CD8-positive, alpha-beta memory T cell (primary cell): Measurements from ENCODE around the gene GNG4. TPM values are rescaled to one million over a fixed set of nuclear protein-coding genes. Genes with fewer than 3 reads are reported as not detected.
"Not testable (repeated sequence)": the region's sequence is repeated elsewhere in the genome, so short reads cannot be mapped to it uniquely, and the experiment has no call there.

Experiments used
- CTCF ChIA-PET: fragments of 350-600 bp; sonication (Branson Sonifier 250); formaldehyde crosslinking; loops from one replicate; lab custom pipeline; 2021; ENCODE audit warnings: antibody characterized with exemption; lab: Charles Lee
- POLR2A ChIA-PET: fragments of 350-600 bp; sonication (Branson Sonifier 250); formaldehyde crosslinking; loops from one replicate; lab custom pipeline; 2021; ENCODE audit warnings: antibody characterized with exemption; lab: Charles Lee
- DNase-seq, 5 donors: peaks; one replicate each; pipeline versions ENCODE4 v3.0.0 to v3.0.0-alpha.2; 2020 to 2022; ENCODE audit warnings: mixed read lengths in 1 of 5
- H3K27ac ChIP-seq: one replicate; pipeline ENCODE4 v1.7.0; 2013; ENCODE audit warnings: low read depth, mild to moderate bottlenecking, low read length, moderate library complexity
- H3K27me3 ChIP-seq: 2 replicates; pipeline ENCODE4 v1.7.0; 2013; ENCODE audit warnings: low read length, mild to moderate bottlenecking; ENCODE audit not compliant: insufficient read depth, poor library complexity, severe bottlenecking
- H3K36me3 ChIP-seq: 2 replicates; pipeline ENCODE4 v1.7.0; 2013; ENCODE audit warnings: mild to moderate bottlenecking, low read length, moderate library complexity; ENCODE audit not compliant: insufficient read depth
- H3K4me1 ChIP-seq: 2 replicates; pipeline ENCODE4 v1.7.0; 2013; ENCODE audit warnings: mild to moderate bottlenecking, low read length, moderate library complexity; ENCODE audit not compliant: insufficient read depth
- H3K4me3 ChIP-seq: 2 replicates; pipeline ENCODE4 v1.7.0; 2013; ENCODE audit warnings: mild to moderate bottlenecking, low read length
- H3K9me3 ChIP-seq: 2 replicates; pipeline ENCODE4 v1.7.0; 2013; ENCODE audit warnings: mild to moderate bottlenecking, low read length
- H3K27ac Mint-ChIP-seq, 8 donors: one replicate each; pipeline ENCODE4 v1.8.0; 2020 to 2021; ENCODE audit warnings: mixed read lengths in 8 of 8, mild to moderate bottlenecking in 6 of 8, inconsistent platforms in 3 of 8, moderate library complexity in 3 of 8
- H3K27me3 Mint-ChIP-seq, 2 donors: one replicate each; pipeline ENCODE4 v1.8.0; 2020 to 2021; ENCODE audit warnings: mixed read lengths in 2 of 2, mild to moderate bottlenecking in 1 of 2, moderate library complexity in 1 of 2
- H3K36me3 Mint-ChIP-seq, 3 donors: one replicate each; pipeline ENCODE4 v1.8.0; 2020 to 2021; ENCODE audit warnings: mixed read lengths in 3 of 3, inconsistent platforms in 1 of 3, mild to moderate bottlenecking in 1 of 3
- H3K4me1 Mint-ChIP-seq, 3 donors: one replicate each; pipeline ENCODE4 v1.8.0; 2020 to 2021; ENCODE audit warnings: mixed read lengths in 3 of 3, inconsistent platforms in 1 of 3, mild to moderate bottlenecking in 1 of 3
- H3K4me3 Mint-ChIP-seq, 7 donors: one replicate each; pipeline ENCODE4 v1.8.0; 2020 to 2021; ENCODE audit warnings: mixed read lengths in 7 of 7, mild to moderate bottlenecking in 6 of 7, moderate library complexity in 4 of 7, inconsistent platforms in 2 of 7
- H3K9me3 Mint-ChIP-seq, 5 donors: one replicate each; pipeline ENCODE4 v1.8.0; 2020 to 2022; ENCODE audit warnings: mixed read lengths in 5 of 5, mild to moderate bottlenecking in 3 of 5, moderate library complexity in 2 of 5, inconsistent platforms in 1 of 5
- polyA plus RNA-seq: library from polyadenylated mRNA; unstranded; fragments of 300-500 nt; fragmentation: Illumina TruSeq; gene quantifications from one replicate; pipeline ENCODE4 v1.2.3, GENCODE V29; 2021
- total RNA-seq, 2 experiments: library from RNA; stranded (reverse); gene quantifications; one replicate each; pipeline ENCODE4 v1.2.3, GENCODE V29; 2021

Gene GNG4
- total and polyA plus RNA-seq, 3 experiments from 2014 or later, result 5.2 to 5.6 TPM; not detected in 1

DNA sequence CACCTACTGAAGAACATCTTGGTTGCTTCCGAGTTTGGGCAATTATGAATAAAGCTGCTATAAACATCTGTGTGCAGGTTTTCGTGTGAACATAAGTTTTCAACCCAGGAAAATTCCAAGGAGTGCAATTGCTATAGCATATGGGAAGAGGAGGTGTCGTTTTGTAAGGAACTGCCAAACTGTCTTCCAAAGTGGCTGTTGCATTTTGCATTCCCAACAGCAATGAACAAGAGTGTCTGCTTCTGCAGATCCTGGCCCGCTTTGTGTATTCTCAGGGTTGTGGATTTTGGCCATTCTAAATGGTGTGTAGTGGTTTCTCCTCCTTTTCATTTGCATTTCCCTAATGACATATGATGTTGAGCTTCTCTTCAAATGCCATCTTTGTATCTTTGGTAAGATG is 23.8 kb downstream of the GNG4 start:
- H3K4me1 Mint-ChIP-seq, result peaks cover 0 to 3% (median 2%) of the 10 kb centered on the region in 3 donors
- Histone ChIP-seq H3K4me1 (no peaks in the 10 kb centered on the region), H3K36me3 (no peaks in the 10 kb centered on the region), H3K4me3 (no peak overlapping the region), H3K27ac (no peak overlapping the region), H3K9me3 (no peaks in the 10 kb centered on the region), H3K27me3 (no peaks in the 10 kb centered on the region)
- no peak overlapping the region for H3K27ac Mint-ChIP-seq
- no peak for DNase-seq
- peaks cover 2 to 17% of the 10 kb centered on the region in 2 donors for H3K27me3 Mint-ChIP-seq
- no peak overlapping the region for H3K4me3 Mint-ChIP-seq
- CTCF ChIA-PET, result no interaction called here
- H3K36me3 Mint-ChIP-seq, result peaks cover 0 to 4% (median 0%) of the 10 kb centered on the region in 3 donors
- H3K9me3 Mint-ChIP-seq, result no peaks in the 10 kb centered on the region
- POLR2A ChIA-PET, result no interaction called here

DNA sequence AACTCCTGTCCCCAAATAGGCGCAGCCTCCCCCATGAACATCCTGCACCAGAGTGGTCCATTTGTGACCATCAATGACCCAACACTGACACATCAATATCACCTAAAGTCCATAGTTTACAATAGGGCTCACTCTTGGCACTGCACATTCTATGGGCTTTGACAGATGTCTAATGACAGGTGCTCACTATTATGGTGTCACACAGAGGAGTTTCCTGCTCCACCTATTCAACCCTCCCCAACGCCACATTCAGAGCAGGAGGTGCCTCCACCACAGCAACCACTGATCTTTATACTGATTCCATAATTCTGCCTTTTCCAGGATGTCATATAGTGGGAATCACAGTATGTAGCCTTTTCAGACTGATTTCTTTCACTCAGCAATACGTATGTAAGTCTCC is 24.2 kb downstream of the GNG4 start:
- H3K4me3 ChIP-seq, result no peak overlapping the region
- no peaks in the 10 kb centered on the region for H3K27me3 ChIP-seq
- H3K9me3 ChIP-seq, result no peaks in the 10 kb centered on the region
- no peak overlapping the region for H3K27ac ChIP-seq
- H3K4me1 ChIP-seq, result no peaks in the 10 kb centered on the region
- Mint-ChIP-seq H3K9me3 (no peaks in the 10 kb centered on the region), H3K4me3 (no peak overlapping the region), H3K36me3 (peaks cover 0 to 4% (median 0%) of the 10 kb centered on the region in 3 donors), H3K27me3 (peaks cover 2 to 17% of the 10 kb centered on the region in 2 donors), H3K4me1 (peaks cover 0 to 3% (median 2%) of the 10 kb centered on the region in 3 donors), H3K27ac (no peak overlapping the region)
- no peak for DNase-seq
- ChIA-PET POLR2A (no interaction called here), CTCF (no interaction called here)
- H3K36me3 ChIP-seq, result no peaks in the 10 kb centered on the region

DNA sequence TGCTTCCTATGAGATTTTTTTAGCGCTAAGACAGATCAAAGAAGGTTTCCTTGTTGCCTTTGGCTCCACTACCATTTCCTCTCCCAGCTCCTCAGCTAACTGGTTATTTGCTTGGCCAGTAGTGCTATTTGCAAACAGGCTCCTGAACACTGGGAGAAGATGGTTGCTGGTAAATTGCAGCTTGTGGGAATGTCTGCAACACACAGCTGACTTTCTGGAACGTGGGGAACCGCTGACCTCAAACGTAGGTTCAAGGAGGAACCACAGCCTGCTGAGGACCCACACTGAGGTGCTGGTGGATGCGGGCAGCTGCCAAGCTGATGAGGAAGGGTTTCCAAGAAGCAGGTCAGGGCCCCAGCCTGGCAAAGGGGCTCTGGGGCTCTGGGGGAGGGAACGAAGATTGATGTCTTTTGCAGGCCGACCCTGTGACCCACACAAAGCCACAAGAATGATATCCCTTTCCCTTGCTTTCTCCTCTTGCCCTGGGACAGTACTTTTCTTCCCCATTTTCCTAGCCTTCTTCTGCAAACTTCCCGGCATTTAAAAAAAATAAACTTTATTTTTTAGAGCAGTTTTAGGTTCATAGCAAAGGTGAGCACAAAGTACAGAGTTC is 24.8 kb downstream of the GNG4 start:
- CTCF ChIA-PET, result no interaction called here
- peaks cover 0 to 3% (median 2%) of the 10 kb centered on the region in 3 donors for H3K4me1 Mint-ChIP-seq
- Histone ChIP-seq H3K4me3 (no peak overlapping the region), H3K36me3 (no peaks in the 10 kb centered on the region), H3K27ac (no peak overlapping the region), H3K27me3 (no peaks in the 10 kb centered on the region), H3K4me1 (no peaks in the 10 kb centered on the region), H3K9me3 (no peaks in the 10 kb centered on the region)
- no peak for DNase-seq
- no peak overlapping the region for H3K27ac Mint-ChIP-seq
- H3K9me3 Mint-ChIP-seq, result no peaks in the 10 kb centered on the region
- peaks cover 0 to 4% (median 0%) of the 10 kb centered on the region in 3 donors for H3K36me3 Mint-ChIP-seq
- peaks cover 2 to 17% of the 10 kb centered on the region in 2 donors for H3K27me3 Mint-ChIP-seq
- no peak overlapping the region for H3K4me3 Mint-ChIP-seq
- POLR2A ChIA-PET, result no interaction called here

DNA sequence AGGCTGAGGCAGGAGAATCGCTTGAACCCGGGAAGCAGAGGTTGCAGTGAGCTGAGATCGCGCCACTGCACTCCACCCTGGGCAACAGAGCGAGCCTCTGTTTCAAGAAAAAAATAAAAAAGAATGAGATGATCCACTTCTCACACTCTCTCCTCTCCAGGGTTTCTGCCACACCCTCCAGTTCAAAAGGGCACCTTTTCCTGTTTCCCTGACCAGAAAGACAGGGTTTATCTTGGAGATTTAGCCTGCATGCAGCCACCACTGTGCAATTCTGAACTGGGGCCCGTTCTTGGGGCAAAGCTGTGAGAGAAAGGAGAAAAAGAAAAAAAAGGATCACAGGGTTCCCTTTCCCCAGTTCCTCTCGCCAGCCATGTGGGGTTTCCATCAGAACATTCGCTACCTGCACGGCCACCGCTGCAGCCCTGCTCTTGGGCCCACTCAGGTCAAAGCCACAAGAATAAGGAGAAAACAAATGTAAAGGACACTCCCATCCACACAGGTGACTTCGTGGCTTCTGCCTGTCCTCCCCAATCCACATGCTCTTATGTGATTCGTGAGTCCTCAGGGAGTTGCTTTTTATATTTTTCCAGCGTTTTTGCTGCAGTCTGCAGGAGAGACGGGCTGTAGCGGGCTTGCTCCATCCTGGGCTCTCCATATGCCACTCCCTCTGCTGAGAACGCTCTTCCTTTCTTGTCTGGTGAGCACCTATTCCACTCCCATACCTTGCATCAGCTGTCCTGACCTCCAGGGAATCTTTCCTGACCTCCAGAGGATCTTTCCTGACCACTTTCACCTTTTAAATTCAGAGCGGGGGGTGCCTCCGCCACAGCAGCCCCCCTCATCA is 26.4 kb downstream of the GNG4 start:
- no peak overlapping the region for H3K4me3 Mint-ChIP-seq
- H3K4me1 Mint-ChIP-seq, result peaks cover 0 to 3% (median 2%) of the 10 kb centered on the region in 3 donors
- H3K9me3 Mint-ChIP-seq, result no peaks in the 10 kb centered on the region
- no peaks in the 10 kb centered on the region for H3K36me3 ChIP-seq
- peaks cover 2 to 16% of the 10 kb centered on the region in 2 donors for H3K27me3 Mint-ChIP-seq
- H3K27ac Mint-ChIP-seq, result peak overlapping the region in 1 of 8 donors; percentile 5
- ChIA-PET CTCF (interaction anchor here (0.7 kb wide), 1 partner anchor 57 kb away, joined by 3 read pairs; no protein-coding TSS in a partner anchor), POLR2A (interaction anchor here (0.5 kb wide), 1 partner anchor 118 kb away, joined by 10 read pairs; no protein-coding TSS in a partner anchor)
- H3K4me1 ChIP-seq, result no peaks in the 10 kb centered on the region
- H3K27ac ChIP-seq, result no peak overlapping the region
- H3K4me3 ChIP-seq, result no peak overlapping the region
- no peak for DNase-seq
- no peaks in the 10 kb centered on the region for H3K27me3 ChIP-seq
- H3K36me3 Mint-ChIP-seq, result peaks cover 0 to 4% (median 0%) of the 10 kb centered on the region in 3 donors
- no peaks in the 10 kb centered on the region for H3K9me3 ChIP-seq

DNA sequence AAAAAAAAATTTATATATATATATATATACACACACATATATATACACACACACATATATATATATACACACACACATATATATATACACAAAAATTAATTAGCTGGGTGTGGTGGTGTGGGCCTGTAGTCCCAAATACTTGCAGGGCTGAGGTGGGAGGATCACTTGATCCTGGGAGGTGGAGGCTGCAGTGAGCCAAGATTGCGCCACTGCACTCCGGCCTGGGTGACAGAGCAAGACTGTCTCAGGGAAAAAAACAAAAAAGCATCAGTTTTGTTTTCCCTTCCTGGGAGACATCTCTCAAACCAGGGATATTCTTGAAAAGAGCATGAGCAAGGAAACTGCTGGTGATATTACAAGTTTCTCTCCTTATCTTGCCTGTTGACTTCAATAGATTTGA is 30.4 kb downstream of the GNG4 start:
- H3K27ac Mint-ChIP-seq, result peak overlapping the region in 1 of 8 donors; percentile 43
- POLR2A ChIA-PET, H3K36me3 Mint-ChIP-seq, H3K9me3 ChIP-seq, H3K36me3 ChIP-seq, CTCF ChIA-PET, H3K4me1 ChIP-seq, H3K27ac ChIP-seq, DNase-seq, H3K4me1 Mint-ChIP-seq, H3K27me3 Mint-ChIP-seq, H3K4me3 ChIP-seq, H3K27me3 ChIP-seq, H3K9me3 Mint-ChIP-seq, H3K4me3 Mint-ChIP-seq: not testable (repeated sequence)

DNA sequence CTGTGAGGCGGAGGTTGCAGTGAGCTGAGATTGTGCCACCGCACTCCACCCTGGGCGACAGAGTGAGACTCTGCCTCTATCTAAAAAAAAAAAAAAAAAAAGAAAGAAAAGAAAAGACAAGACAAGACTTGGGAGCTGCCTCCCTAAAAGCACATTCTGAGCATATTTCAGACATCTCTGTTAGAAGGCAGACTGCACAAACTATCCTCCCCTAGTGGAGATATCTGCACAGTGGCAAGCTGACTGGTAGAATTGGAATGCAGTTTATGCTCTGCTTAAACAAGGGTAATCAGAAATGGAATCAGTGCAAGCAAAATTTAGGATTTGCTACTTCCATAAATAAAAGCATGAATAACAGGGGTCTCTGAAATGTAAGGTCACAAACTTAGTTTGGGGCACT is 31.8 kb downstream of the GNG4 start:
- Histone ChIP-seq H3K4me1 (no peaks in the 10 kb centered on the region), H3K9me3 (no peaks in the 10 kb centered on the region), H3K27ac (no peak overlapping the region), H3K36me3 (no peaks in the 10 kb centered on the region), H3K4me3 (no peak overlapping the region), H3K27me3 (no peaks in the 10 kb centered on the region)
- Mint-ChIP-seq H3K4me1 (no peaks in the 10 kb centered on the region), H3K27me3 (peaks cover 3 to 7% of the 10 kb centered on the region in 2 donors), H3K4me3 (no peak overlapping the region), H3K36me3 (no peaks in the 10 kb centered on the region), H3K9me3 (no peaks in the 10 kb centered on the region), H3K27ac (peak overlapping the region in 1 of 8 donors; percentile 81)
- POLR2A ChIA-PET, result no interaction called here
- CTCF ChIA-PET, result interaction anchor here (1.0 kb wide), 1 partner anchor 12 kb away, joined by 3 read pairs; no protein-coding TSS in a partner anchor
- DNase-seq, result no peak

DNA sequence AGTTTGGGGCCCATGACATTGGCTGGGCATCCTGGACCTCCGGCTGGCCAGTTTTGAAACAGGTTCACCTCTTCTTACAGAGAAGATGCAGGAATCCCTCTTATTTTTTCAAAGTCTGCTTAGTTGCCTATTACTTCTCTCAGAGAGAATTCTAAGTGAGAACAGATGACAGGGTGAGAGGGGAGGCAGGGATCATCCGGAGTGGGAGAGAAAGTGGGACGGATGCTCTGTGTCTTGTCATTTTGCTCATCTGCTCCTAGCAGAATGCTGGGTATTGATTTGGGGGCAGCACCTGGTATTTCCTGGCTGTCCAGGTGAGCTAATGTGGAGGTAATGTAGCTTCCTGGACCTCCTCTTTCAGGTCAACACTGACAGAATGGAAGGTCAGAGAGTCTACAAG is 32.4 kb downstream of the GNG4 start:
- no peaks in the 10 kb centered on the region for H3K27me3 ChIP-seq
- Mint-ChIP-seq H3K9me3 (no peaks in the 10 kb centered on the region), H3K27ac (no peak overlapping the region), H3K27me3 (peaks cover 2 to 6% of the 10 kb centered on the region in 2 donors), H3K36me3 (no peaks in the 10 kb centered on the region), H3K4me1 (no peaks in the 10 kb centered on the region), H3K4me3 (no peak overlapping the region)
- CTCF ChIA-PET, result interaction anchor here (1.0 kb wide), 1 partner anchor 13 kb away, joined by 3 read pairs; no protein-coding TSS in a partner anchor
- H3K4me1 ChIP-seq, result no peaks in the 10 kb centered on the region
- DNase-seq, result no peak
- H3K27ac ChIP-seq, result no peak overlapping the region
- POLR2A ChIA-PET, result no interaction called here
- H3K9me3 ChIP-seq, result no peaks in the 10 kb centered on the region
- no peak overlapping the region for H3K4me3 ChIP-seq
- H3K36me3 ChIP-seq, result no peaks in the 10 kb centered on the region

DNA sequence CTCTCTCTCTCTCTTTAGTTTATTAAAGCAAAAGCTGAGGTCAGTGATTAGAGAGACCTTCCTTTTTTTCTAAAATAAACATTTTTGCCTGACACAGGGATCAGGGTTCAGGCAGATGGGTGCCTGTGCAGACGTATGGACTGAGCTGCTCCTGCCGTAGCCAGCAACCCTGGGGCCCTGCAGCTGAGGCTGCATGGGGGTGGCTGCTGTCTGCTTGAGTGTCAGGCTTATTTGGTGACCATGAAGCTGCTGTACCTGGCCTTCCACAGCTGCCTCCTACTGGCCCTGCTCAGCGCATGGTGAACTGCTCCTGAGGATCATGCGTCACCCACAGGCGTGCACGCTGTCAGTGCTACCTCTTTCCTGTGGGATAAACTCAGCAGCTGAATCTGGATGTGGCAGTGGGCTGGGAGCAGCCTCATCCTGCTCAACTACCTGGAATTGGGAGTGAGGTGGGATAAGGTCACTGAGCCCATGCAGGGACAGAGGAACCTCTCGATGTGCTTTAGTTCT is 35.1 kb downstream of the GNG4 start:
- Mint-ChIP-seq H3K36me3 (no peaks in the 10 kb centered on the region), H3K4me1 (no peaks in the 10 kb centered on the region), H3K9me3 (no peaks in the 10 kb centered on the region), H3K4me3 (no peak overlapping the region), H3K27ac (peak overlapping the region in 1 of 8 donors; percentile 74), H3K27me3 (peaks cover 0 to 5% of the 10 kb centered on the region in 2 donors)
- ChIA-PET POLR2A (no interaction called here), CTCF (interaction anchor here (2.3 kb wide), 1 partner anchor 14 kb away, joined by 11 read pairs; no protein-coding TSS in a partner anchor)
- no peak overlapping the region for H3K4me3 ChIP-seq
- H3K36me3 ChIP-seq, result no peaks in the 10 kb centered on the region
- DNase-seq, result no peak
- no peaks in the 10 kb centered on the region for H3K9me3 ChIP-seq
- H3K27me3 ChIP-seq, result no peaks in the 10 kb centered on the region
- H3K4me1 ChIP-seq, result no peaks in the 10 kb centered on the region
- H3K27ac ChIP-seq, result no peak overlapping the region
